Prostate gland (tissue), 2 donors: ENCODE data around the gene NEURL1. TPM values are rescaled to one million over a fixed set of nuclear protein-coding genes. Genes with fewer than 3 reads are reported as not detected.

Experiments used
- DNase-seq: peaks from one replicate; pipeline ENCODE4 v3.0.0-alpha.2; 2019; ENCODE audit warnings: low spot score
- H3K27ac ChIP-seq, 2 donors: fragments of 200-600 bp; sonication (generic); 2 replicates each; pipeline ENCODE4 v1.5.1; 2017 to 2019
- H3K27me3 ChIP-seq: fragments of 200-600 bp; sonication (generic); replicated peaks from 2 replicates; pipeline ENCODE4 v1.5.1; 2019; ENCODE audit not compliant: insufficient read depth
- H3K36me3 ChIP-seq, 2 donors: fragments of 200-600 bp; sonication (generic); 1 replicate in 1 of 2; 2 replicates in 1 of 2; pipeline versions ENCODE4 v1.5.1 to v1.8.1; 2017 to 2019
- H3K4me1 ChIP-seq: fragments of 200-600 bp; sonication (generic); replicated peaks from 2 replicates; pipeline ENCODE4 v1.5.1; 2019
- H3K4me3 ChIP-seq, 2 donors: fragments of 200-600 bp; sonication (generic); 2 replicates each; pipeline ENCODE4 v1.5.1; 2017 to 2019
- H3K9me3 ChIP-seq: fragments of 200-600 bp; sonication (generic); 2 replicates; pipeline ENCODE4 v1.5.1; 2017
- POLR2A ChIP-seq: fragments of 450-650 bp; IDR thresholded peaks from one replicate; pipeline ENCODE4 v1.6.1; 2016; ENCODE audit warnings: antibody characterized with exemption, mild to moderate bottlenecking
- POLR2AphosphoS5 ChIP-seq: sonication (generic); formaldehyde crosslinking; IDR thresholded peaks from one replicate; pipeline ENCODE4 v1.6.1; 2017; ENCODE audit warnings: antibody characterized with exemption
- WGBS: methylation state at CpG from one replicate; pipeline ENCODE4 v1.1.5; 2018; 5-methylcytosine and 5-hydroxymethylcytosine counted together
- intact Hi-C: fragments of 100-400 bp; cut with DNase I; formaldehyde crosslinking; loops from one replicate; pipeline ENCODE4 v1.14.2; 2022
- total RNA-seq, 2 donors: library from RNA; depleted of rRNA; stranded (reverse); fragments of >200 nt; gene quantifications; one replicate each; pipeline ENCODE4 v1.1.0, GENCODE V29; 2016
- TF ChIP-seq, protein P1 (sequence below), 4 experiments: fragments of 200-600 bp in 2 of 4; fragments of 450-650 bp in 2 of 4; sonication (generic) in 2 of 4; IDR thresholded peaks; 1 replicate in 3 of 4; 2 replicates in 1 of 4; pipeline ENCODE4 v1.5.1; 2016 to 2019; ENCODE audit warnings: antibody characterized with exemption in 4 of 4, mild to moderate bottlenecking in 2 of 4, moderate library complexity in 2 of 4

Gene NEURL1
- total RNA-seq, 2 donors from 2014 or later = 0.96 to 10.5 TPM

GRCh38 chr10:103609231-103610082 lies 116.0 kb downstream of the NEURL1 start:
- no peaks in the 10 kb centered on the region for H3K9me3 ChIP-seq
- WGBS = 80% methylated on average over 8 of the region's 8 CpGs
- H3K4me1 ChIP-seq = no peaks in the 10 kb centered on the region
- peak; percentile 40 for DNase-seq
- H3K4me3 ChIP-seq = no peak overlapping the region
- intact Hi-C loops = no loop called here
- H3K36me3 ChIP-seq = peaks cover 0 to 7% of the 10 kb centered on the region in 2 donors
- no peaks in the 10 kb centered on the region for H3K27me3 ChIP-seq
- H3K27ac ChIP-seq = no peak overlapping the region
- TF ChIP-seq POLR2A = no peak
- TF ChIP-seq, protein P1, sequence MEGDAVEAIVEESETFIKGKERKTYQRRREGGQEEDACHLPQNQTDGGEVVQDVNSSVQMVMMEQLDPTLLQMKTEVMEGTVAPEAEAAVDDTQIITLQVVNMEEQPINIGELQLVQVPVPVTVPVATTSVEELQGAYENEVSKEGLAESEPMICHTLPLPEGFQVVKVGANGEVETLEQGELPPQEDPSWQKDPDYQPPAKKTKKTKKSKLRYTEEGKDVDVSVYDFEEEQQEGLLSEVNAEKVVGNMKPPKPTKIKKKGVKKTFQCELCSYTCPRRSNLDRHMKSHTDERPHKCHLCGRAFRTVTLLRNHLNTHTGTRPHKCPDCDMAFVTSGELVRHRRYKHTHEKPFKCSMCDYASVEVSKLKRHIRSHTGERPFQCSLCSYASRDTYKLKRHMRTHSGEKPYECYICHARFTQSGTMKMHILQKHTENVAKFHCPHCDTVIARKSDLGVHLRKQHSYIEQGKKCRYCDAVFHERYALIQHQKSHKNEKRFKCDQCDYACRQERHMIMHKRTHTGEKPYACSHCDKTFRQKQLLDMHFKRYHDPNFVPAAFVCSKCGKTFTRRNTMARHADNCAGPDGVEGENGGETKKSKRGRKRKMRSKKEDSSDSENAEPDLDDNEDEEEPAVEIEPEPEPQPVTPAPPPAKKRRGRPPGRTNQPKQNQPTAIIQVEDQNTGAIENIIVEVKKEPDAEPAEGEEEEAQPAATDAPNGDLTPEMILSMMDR (IDR thresholded peaks at IDR 0.05) = no peak
- TF ChIP-seq POLR2AphosphoS5 = peak; percentile 33

DNA sequence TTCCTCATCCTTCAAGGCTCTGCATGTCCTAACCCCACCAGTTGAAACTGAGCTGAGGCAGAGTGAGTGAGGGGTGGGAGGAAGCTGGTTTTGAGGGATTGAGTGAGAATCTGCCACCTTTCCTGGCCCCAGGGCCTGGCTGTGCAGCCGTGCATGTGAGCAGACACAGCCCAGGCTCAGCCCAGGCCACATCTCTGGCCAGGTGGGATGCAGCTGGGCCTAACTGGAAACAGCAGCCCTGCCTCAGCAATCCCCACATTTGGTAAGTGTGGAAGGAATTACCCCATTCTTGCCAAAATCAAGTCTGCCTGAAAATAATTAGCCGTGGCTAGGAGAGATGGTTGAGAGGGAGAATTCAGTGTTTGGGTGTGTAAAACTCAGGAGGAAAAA lies 116.6 kb downstream of the NEURL1 start:
- Histone ChIP-seq H3K36me3 (peaks cover 0 to 7% of the 10 kb centered on the region in 2 donors), H3K4me1 (no peaks in the 10 kb centered on the region), H3K27ac (no peak overlapping the region), H3K9me3 (no peaks in the 10 kb centered on the region), H3K27me3 (no peaks in the 10 kb centered on the region), H3K4me3 (no peak overlapping the region)
- TF ChIP-seq, protein P1 (IDR thresholded peaks at IDR 0.05) = no peak
- TF ChIP-seq POLR2A = no peak
- no peak for TF ChIP-seq POLR2AphosphoS5
- WGBS = 44% methylated on average over 2 of the region's 2 CpGs
- no peak for DNase-seq
- intact Hi-C loops = no loop called here

GRCh38 chr10:103610921-103611511 lies 117.5 kb downstream of the NEURL1 start:
- H3K27ac ChIP-seq = no peak overlapping the region
- intact Hi-C loops = no loop called here
- H3K4me1 ChIP-seq = no peaks in the 10 kb centered on the region
- WGBS = 69% methylated on average over 9 of the region's 9 CpGs
- TF ChIP-seq POLR2A (no peak), POLR2AphosphoS5 (no peak)
- TF ChIP-seq, protein P1 (IDR thresholded peaks at IDR 0.05) = no peak
- H3K4me3 ChIP-seq = no peak overlapping the region
- no peaks in the 10 kb centered on the region for H3K27me3 ChIP-seq
- no peaks in the 10 kb centered on the region for H3K9me3 ChIP-seq
- no peak for DNase-seq
- peaks cover 0 to 7% of the 10 kb centered on the region in 2 donors for H3K36me3 ChIP-seq

DNA sequence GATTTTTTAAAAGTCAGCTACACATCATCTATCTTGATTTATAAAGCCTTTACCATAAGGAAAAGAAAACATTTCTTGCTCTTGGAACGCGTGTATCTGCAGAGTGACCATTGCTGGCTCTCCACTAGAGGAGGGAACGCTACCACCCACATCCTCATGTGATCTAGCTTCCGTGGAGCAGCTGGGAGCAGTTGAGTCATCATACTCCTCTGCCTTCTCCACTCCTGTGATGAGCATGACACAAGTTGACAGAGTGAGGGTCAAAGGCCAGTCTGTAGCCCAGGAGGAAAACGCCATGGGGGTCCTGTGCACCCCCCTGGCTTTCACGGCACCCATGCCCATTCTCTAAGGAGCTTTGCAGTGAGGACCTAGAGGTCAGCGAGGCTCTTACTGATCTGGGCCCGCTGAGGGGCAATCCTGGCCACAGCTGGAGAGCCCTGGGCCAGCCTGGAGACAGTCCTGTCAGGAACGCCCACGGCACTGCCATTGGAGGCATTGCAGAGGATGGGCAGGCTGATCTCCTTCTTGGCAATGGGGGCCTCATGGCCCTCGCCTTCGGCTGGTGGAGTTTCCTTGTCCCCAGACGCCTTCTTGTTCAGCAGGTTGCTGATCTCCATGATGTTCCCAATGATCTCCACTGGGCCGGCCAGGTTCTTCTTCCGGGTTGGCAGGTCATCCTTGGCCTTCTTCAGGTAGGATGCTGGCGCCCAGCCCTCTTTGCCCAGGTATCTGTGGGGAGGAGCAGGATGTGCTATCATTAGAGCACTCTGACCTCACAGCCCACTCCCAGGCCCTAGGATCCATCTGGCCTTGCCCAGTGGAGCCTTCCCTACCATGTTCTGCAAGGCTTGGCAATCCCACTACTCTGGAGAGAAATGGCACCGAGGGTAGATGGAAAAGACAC lies 119.2 kb downstream of the NEURL1 start:
- H3K4me3 ChIP-seq = no peak overlapping the region
- no peaks in the 10 kb centered on the region for H3K27me3 ChIP-seq
- WGBS = 85% methylated on average over 14 of the region's 17 CpGs
- no peak for DNase-seq
- H3K9me3 ChIP-seq = no peaks in the 10 kb centered on the region
- TF ChIP-seq POLR2A (no peak), POLR2AphosphoS5 (no peak)
- TF ChIP-seq, protein P1 (IDR thresholded peaks at IDR 0.05) = no peak
- peaks cover 0 to 7% of the 10 kb centered on the region in 2 donors for H3K36me3 ChIP-seq
- no peaks in the 10 kb centered on the region for H3K4me1 ChIP-seq
- intact Hi-C loops = no loop called here
- H3K27ac ChIP-seq = no peak overlapping the region
